Posterior vena cava (tissue), 2 donors: ENCODE data around the gene SLC35F6. TPM values are rescaled to one million over a fixed set of nuclear protein-coding genes. Genes with fewer than 3 reads are reported as not detected.

Experiments used
- DNase-seq: peaks from one replicate; pipeline ENCODE4 v3.0.0-alpha.2; 2020; ENCODE audit warnings: low spot score
- intact Hi-C, 2 donors: fragments of 100-400 bp; cut with DNase I; formaldehyde crosslinking; loops; one replicate each; pipeline versions ENCODE4 v1.14.1 to v1.14.2; 2022 to 2023
- total RNA-seq, 2 donors: library from RNA; stranded (reverse); fragmentation: NEBNext Ultra II Directional; extraction: Animal tissue kit (Norgen Biotek cat#: 25700); gene quantifications; one replicate each; pipeline ENCODE4 v1.2.1, GENCODE V29; 2021
- donor health status: DM: yes; HTN: yes; CAD: no.
- donor health status: DM: yes; HTN: yes; CAD: no.

The SLC35F6 gene
- total RNA-seq, 2 donors from 2014 or later: 38.8 to 39.4 TPM

GRCh38 chr2:26770986-26771586 lies 7.0 kb downstream of the SLC35F6 start:
- peak; percentile 93 for DNase-seq
- intact Hi-C loops: no loop called here

GRCh38 chr2:26772064-26773001 lies 8.2 kb downstream of the SLC35F6 start:
- DNase-seq: peak; percentile 97
- intact Hi-C loops: no loop called here

GRCh38 chr2:26776195-26776800 lies 12.2 kb downstream of the SLC35F6 start:
- intact Hi-C loops: no loop called here
- DNase-seq: no peak

GRCh38 chr2:26778098-26778497 lies 14.0 kb downstream of the SLC35F6 start:
- intact Hi-C loops: no loop called here
- no peak for DNase-seq

GRCh38 chr2:26778507-26778906 lies 14.4 kb downstream of the SLC35F6 start:
- intact Hi-C loops: no loop called here
- peak; percentile 67 for DNase-seq

- peak; percentile 53 for DNase-seq
- intact Hi-C loops: no loop called here
These were observed 16.2 kb downstream of the SLC35F6 start for GRCh38 chr2:26780203-26780760.

- DNase-seq: peak; percentile 32
- intact Hi-C loops: no loop called here
These were observed 19.0 kb downstream of the SLC35F6 start for GRCh38 chr2:26782876-26783704.

GRCh38 chr2:26784570-26785234 lies 20.6 kb downstream of the SLC35F6 start:
- intact Hi-C loops: no loop called here
- peak; percentile 73 for DNase-seq

- intact Hi-C loops: no loop called here
- DNase-seq: peak; percentile 99
These were observed 21.5 kb downstream of the SLC35F6 start, which contains the start of gene CENPA for GRCh38 chr2:26785431-26786206. Gene CENPA, plus strand, starts transcription at chr2:26786056. Its CDS starts 141 bp downstream, at chr2:26786197.

GRCh38 chr2:26786207-26787028 lies 22.3 kb downstream of the SLC35F6 start:
- intact Hi-C loops: no loop called here
- DNase-seq: peak; percentile 84

- intact Hi-C loops: no loop called here
These were observed 28.6 kb downstream of the SLC35F6 start for GRCh38 chr2:26792720-26793119.

GRCh38 chr2:26793518-26793917 lies 29.4 kb downstream of the SLC35F6 start:
- intact Hi-C loops: no loop called here
- no peak for DNase-seq

More at GRCh38 chr2:26792720-26793119, 28.6 kb downstream of the SLC35F6 start:
- DNase-seq: no peak

- intact Hi-C loops: loop anchor here in 1 of 2 donors (5.0 kb wide), 1 partner anchor 1108 kb away; no protein-coding TSS in a partner anchor
- peak; percentile 49 for DNase-seq
These were observed 31.1 kb downstream of the SLC35F6 start for GRCh38 chr2:26795135-26795534.

- DNase-seq: no peak
- intact Hi-C loops: no loop called here
These were observed 37.2 kb downstream of the SLC35F6 start for GRCh38 chr2:26801328-26801727.

- DNase-seq: no peak
- intact Hi-C loops: no loop called here
These were observed 37.7 kb downstream of the SLC35F6 start for GRCh38 chr2:26801796-26802195.

GRCh38 chr2:26805241-26805676 lies 41.2 kb downstream of the SLC35F6 start:
- no peak for DNase-seq
- intact Hi-C loops: no loop called here
